ENCODE data around the gene LCN15. TPM values are rescaled to one million over a fixed set of nuclear protein-coding genes. Genes with fewer than 3 reads are reported as not detected.

LCN15 gene
- total and polyA plus RNA-seq, 2 experiments from 2014 or later = 0.76 to 0.90 TPM

DNA sequence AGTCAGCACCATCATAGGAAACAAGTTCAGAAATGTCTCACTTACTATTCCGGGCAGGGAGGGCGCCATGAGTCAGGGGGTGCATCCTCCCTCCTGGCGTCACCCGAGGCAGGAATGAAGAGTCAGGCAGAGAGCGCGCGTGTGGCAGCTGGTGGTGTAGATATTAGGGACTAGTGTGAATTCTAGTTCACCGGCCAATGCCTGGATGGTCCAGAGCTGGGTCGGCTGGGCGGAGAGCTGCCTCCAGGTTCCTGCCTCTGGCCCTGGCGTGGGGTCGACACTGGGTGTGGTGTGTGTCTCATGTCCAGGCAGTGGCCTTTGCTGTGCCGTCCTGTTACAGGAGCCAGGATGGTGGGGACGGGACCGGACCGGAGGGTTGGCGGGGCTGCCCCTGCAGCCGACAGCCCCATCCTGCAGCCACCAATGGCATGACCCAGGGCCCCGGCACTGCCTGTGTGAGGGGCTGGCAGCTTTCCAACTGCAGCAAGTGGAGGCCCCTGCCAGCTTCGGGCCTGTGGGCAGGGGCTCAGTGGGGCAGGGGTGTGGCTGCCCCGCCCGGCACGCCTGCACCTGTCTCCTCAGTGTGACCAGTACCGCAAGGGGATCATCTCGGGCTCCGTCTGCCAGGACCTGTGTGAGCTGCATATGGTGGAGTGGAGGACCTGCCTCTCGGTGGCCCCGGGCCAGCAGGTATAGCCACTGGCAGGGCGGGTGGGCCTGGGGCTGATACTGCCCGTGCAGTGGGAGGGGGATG, 42.8 kb downstream of the LCN15 start:
- Histone ChIP-seq H3K9me2 (ENCODE audit: insufficient read depth) (no peaks in the 10 kb centered on the region), H3K36me3 (ENCODE audit: insufficient read depth) (peaks cover 22% of the 10 kb centered on the region), H3K4me2 (no peak overlapping the region), H2AFZ (no peak overlapping the region), H3K27ac (ENCODE audit: low read depth) (peak overlapping the region; percentile 32; the same call in 1 of the 2 replicates), H3F3A (replicated peaks; ENCODE audit: low read depth) (peaks cover 39% of the 10 kb centered on the region), H3K27me3 (ENCODE audit: insufficient read depth) (no peaks in the 10 kb centered on the region), H4K20me1 (replicated peaks; ENCODE audit: insufficient read depth) (peaks cover 23% of the 10 kb centered on the region), H3K4me1 (ENCODE audit: insufficient read depth) (peaks cover 2% of the 10 kb centered on the region; the same call in 1 of the 2 replicates), H3K79me2 (replicated peaks; ENCODE audit: insufficient read depth) (peaks cover 13% of the 10 kb centered on the region), H3K4me3 (no peak overlapping the region)
- peaks cover 39% of the 10 kb centered on the region for H3K36me3 Mint-ChIP-seq (ENCODE audit: low read depth)
- peaks cover 14% of the 10 kb centered on the region for H3K4me1 Mint-ChIP-seq
- no peak overlapping the region for H3K4me3 Mint-ChIP-seq
- 0 out of 2 replicates have a peak, but pooled peaks have one; percentile 13 for TF ChIP-seq POLR2AphosphoS5 (IDR thresholded peaks at IDR 0.05; ENCODE audit: low read depth)
- TF ChIP-seq, protein P1, sequence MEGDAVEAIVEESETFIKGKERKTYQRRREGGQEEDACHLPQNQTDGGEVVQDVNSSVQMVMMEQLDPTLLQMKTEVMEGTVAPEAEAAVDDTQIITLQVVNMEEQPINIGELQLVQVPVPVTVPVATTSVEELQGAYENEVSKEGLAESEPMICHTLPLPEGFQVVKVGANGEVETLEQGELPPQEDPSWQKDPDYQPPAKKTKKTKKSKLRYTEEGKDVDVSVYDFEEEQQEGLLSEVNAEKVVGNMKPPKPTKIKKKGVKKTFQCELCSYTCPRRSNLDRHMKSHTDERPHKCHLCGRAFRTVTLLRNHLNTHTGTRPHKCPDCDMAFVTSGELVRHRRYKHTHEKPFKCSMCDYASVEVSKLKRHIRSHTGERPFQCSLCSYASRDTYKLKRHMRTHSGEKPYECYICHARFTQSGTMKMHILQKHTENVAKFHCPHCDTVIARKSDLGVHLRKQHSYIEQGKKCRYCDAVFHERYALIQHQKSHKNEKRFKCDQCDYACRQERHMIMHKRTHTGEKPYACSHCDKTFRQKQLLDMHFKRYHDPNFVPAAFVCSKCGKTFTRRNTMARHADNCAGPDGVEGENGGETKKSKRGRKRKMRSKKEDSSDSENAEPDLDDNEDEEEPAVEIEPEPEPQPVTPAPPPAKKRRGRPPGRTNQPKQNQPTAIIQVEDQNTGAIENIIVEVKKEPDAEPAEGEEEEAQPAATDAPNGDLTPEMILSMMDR (conservative IDR thresholded peaks at IDR 0.05; ENCODE audit: low read depth in 2 of 2) = no peak
- ATAC-seq (peak; percentile 1; the same call in 2 of the 3 replicates), DNase-seq (ENCODE audit: low spot score) (no peak)
- no peaks in the 10 kb centered on the region for H3K9me3 Mint-ChIP-seq
- H3K27me3 Mint-ChIP-seq (ENCODE audit: insufficient read depth, low read depth, poor library complexity) = peaks cover 36% of the 10 kb centered on the region
- peak overlapping the region; percentile 7; the same call in 1 of the 2 replicates for H3K27ac Mint-ChIP-seq

DNA sequence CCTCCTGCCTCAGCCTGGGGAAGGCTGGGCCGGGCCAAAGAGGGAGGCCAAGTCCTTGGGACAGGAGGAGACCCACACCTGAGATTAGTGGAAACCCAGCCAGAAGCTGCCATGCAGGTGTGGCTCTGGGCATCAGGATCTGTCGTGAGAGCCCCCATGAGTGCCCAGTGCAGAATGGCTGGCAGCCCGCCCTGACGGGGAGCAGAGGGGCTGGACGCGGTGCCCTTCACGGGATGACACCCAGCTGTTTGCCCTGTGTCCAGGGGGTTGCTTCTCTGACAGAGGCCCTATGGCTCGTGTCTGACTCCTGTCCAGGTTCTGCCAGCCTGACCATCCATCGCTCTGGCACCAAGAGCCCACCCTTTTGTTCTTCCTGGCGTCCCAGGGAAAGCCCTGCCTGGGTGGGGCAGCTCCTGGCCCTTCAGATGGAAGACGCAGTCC, 43.4 kb downstream of the LCN15 start:
- Mint-ChIP-seq H3K9me3 (no peaks in the 10 kb centered on the region), H3K36me3 (ENCODE audit: low read depth) (peaks cover 34% of the 10 kb centered on the region), H3K27ac (peak overlapping the region; percentile 7; the same call in 1 of the 2 replicates), H3K4me1 (peaks cover 8% of the 10 kb centered on the region), H3K27me3 (ENCODE audit: insufficient read depth, low read depth, poor library complexity) (peaks cover 32% of the 10 kb centered on the region), H3K4me3 (no peak overlapping the region)
- H4K20me1 ChIP-seq (replicated peaks; ENCODE audit: insufficient read depth) = peaks cover 17% of the 10 kb centered on the region
- peaks cover 7% of the 10 kb centered on the region for H3K79me2 ChIP-seq (replicated peaks; ENCODE audit: insufficient read depth)
- no peak overlapping the region for H2AFZ ChIP-seq
- H3K4me3 ChIP-seq = no peak overlapping the region
- no peaks in the 10 kb centered on the region; the same call in 1 of the 2 replicates for H3K4me1 ChIP-seq (ENCODE audit: insufficient read depth)
- ATAC-seq (no peak), DNase-seq (ENCODE audit: low spot score) (no peak)
- peaks cover 33% of the 10 kb centered on the region for H3F3A ChIP-seq (replicated peaks; ENCODE audit: low read depth)
- no peaks in the 10 kb centered on the region for H3K27me3 ChIP-seq (ENCODE audit: insufficient read depth)
- H3K4me2 ChIP-seq = no peak overlapping the region
- H3K27ac ChIP-seq (ENCODE audit: low read depth) = peak overlapping the region; percentile 32; the same call in 1 of the 2 replicates
- H3K36me3 ChIP-seq (ENCODE audit: insufficient read depth) = peaks cover 19% of the 10 kb centered on the region
- H3K9me2 ChIP-seq (ENCODE audit: insufficient read depth) = no peaks in the 10 kb centered on the region
- TF ChIP-seq POLR2AphosphoS5 (IDR thresholded peaks at IDR 0.05; ENCODE audit: low read depth) = no peak
- TF ChIP-seq ZNF331 (CRISPR knock-in tag; IDR thresholded peaks at IDR 0.05; ENCODE audit: low read depth) = no peak
- TF ChIP-seq, protein P2, sequence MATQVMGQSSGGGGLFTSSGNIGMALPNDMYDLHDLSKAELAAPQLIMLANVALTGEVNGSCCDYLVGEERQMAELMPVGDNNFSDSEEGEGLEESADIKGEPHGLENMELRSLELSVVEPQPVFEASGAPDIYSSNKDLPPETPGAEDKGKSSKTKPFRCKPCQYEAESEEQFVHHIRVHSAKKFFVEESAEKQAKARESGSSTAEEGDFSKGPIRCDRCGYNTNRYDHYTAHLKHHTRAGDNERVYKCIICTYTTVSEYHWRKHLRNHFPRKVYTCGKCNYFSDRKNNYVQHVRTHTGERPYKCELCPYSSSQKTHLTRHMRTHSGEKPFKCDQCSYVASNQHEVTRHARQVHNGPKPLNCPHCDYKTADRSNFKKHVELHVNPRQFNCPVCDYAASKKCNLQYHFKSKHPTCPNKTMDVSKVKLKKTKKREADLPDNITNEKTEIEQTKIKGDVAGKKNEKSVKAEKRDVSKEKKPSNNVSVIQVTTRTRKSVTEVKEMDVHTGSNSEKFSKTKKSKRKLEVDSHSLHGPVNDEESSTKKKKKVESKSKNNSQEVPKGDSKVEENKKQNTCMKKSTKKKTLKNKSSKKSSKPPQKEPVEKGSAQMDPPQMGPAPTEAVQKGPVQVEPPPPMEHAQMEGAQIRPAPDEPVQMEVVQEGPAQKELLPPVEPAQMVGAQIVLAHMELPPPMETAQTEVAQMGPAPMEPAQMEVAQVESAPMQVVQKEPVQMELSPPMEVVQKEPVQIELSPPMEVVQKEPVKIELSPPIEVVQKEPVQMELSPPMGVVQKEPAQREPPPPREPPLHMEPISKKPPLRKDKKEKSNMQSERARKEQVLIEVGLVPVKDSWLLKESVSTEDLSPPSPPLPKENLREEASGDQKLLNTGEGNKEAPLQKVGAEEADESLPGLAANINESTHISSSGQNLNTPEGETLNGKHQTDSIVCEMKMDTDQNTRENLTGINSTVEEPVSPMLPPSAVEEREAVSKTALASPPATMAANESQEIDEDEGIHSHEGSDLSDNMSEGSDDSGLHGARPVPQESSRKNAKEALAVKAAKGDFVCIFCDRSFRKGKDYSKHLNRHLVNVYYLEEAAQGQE (IDR thresholded peaks at IDR 0.05; ENCODE audit: unreplicated experiment) = no peak
- TF ChIP-seq EZH2 (IDR thresholded peaks at IDR 0.05; ENCODE audit: low read depth, unreplicated experiment) = no peak
- no peak for TF ChIP-seq EZH2phosphoT487 (IDR thresholded peaks at IDR 0.05; ENCODE audit: unreplicated experiment)
- TF ChIP-seq, protein P1 (conservative IDR thresholded peaks at IDR 0.05; ENCODE audit: low read depth in 2 of 2) = no peak
